ENCODE results near the gene CDHR1.

CDHR1 gene

GRCh38 chr10:84155521-84155920 is 38.8 kb upstream of the CDHR1 start:
- TF ChIP-seq TSHZ2 (CRISPR knock-in tag; IDR thresholded peaks at IDR 0.05) (no peak), PATZ1 (CRISPR knock-in tag; IDR thresholded peaks at IDR 0.05; ENCODE audit: borderline replicate concordance) (no peak), ESRRG (CRISPR knock-in tag; IDR thresholded peaks at IDR 0.05) (no peak), PPARA (CRISPR knock-in tag; IDR thresholded peaks at IDR 0.05; ENCODE audit: borderline replicate concordance) (no peak), ZNF8 (CRISPR knock-in tag; IDR thresholded peaks at IDR 0.05) (no peak), ZFP3 (CRISPR knock-in tag; IDR thresholded peaks at IDR 0.05) (no peak), OSR1 (CRISPR knock-in tag; IDR thresholded peaks at IDR 0.05) (no peak), POU6F1 (CRISPR knock-in tag; IDR thresholded peaks at IDR 0.05; ENCODE audit: borderline replicate concordance, low read depth) (no peak), CSDC2 (CRISPR knock-in tag; IDR thresholded peaks at IDR 0.05) (no peak)
- no peak for ATAC-seq

GRCh38 chr10:84156009-84156408 is 38.3 kb upstream of the CDHR1 start:
- TF ChIP-seq TSHZ2 (CRISPR knock-in tag; IDR thresholded peaks at IDR 0.05) (no peak), ZFP30 (CRISPR knock-in tag; IDR thresholded peaks at IDR 0.05) (no peak)
- no peak for ATAC-seq

GRCh38 chr10:84156768-84157167 is 37.6 kb upstream of the CDHR1 start:
- 0 out of 3 replicates have a peak, but pooled peaks have one; percentile 19 for ATAC-seq
- TF ChIP-seq TOX (CRISPR knock-in tag; IDR thresholded peaks at IDR 0.05; ENCODE audit: borderline replicate concordance) (no peak), ESRRG (CRISPR knock-in tag; IDR thresholded peaks at IDR 0.05) (no peak), ARNTL (CRISPR knock-in tag; IDR thresholded peaks at IDR 0.05; ENCODE audit: borderline replicate concordance, low read depth) (no peak), ZFP3 (CRISPR knock-in tag; IDR thresholded peaks at IDR 0.05) (no peak), SNAI2 (CRISPR knock-in tag; IDR thresholded peaks at IDR 0.05) (no peak), PATZ1 (CRISPR knock-in tag; IDR thresholded peaks at IDR 0.05; ENCODE audit: borderline replicate concordance) (no peak), CREB5 (CRISPR knock-in tag; IDR thresholded peaks at IDR 0.05; ENCODE audit: low read depth) (no peak), GLIS3 (CRISPR knock-in tag; IDR thresholded peaks at IDR 0.05) (no peak), OSR1 (CRISPR knock-in tag; IDR thresholded peaks at IDR 0.05) (no peak), TCF4 (CRISPR knock-in tag; IDR thresholded peaks at IDR 0.05; ENCODE audit: borderline replicate concordance) (no peak), RARB (CRISPR knock-in tag; IDR thresholded peaks at IDR 0.05) (no peak), ZNF8 (CRISPR knock-in tag; IDR thresholded peaks at IDR 0.05) (no peak), ZFP30 (CRISPR knock-in tag; IDR thresholded peaks at IDR 0.05) (no peak), POU6F1 (CRISPR knock-in tag; IDR thresholded peaks at IDR 0.05; ENCODE audit: borderline replicate concordance, low read depth) (no peak), ZNF565 (CRISPR knock-in tag; conservative IDR thresholded peaks at IDR 0.05; ENCODE audit: low read depth) (no peak), ZNF70 (CRISPR knock-in tag; IDR thresholded peaks at IDR 0.05) (no peak)

All from SK-N-SH treated with all-trans-retinoic acid at 6 μM for 48 hours (cell line).